Measurements from ENCODE around the gene KBTBD12.
"Not testable (repeated sequence)": the region's sequence is repeated elsewhere in the genome, so short reads cannot be mapped to it uniquely, and the experiment has no call there.

The KBTBD12 gene

GRCh38 chr3:127870156-127870555 is 44.9 kb upstream of the KBTBD12 start:
- no peaks in the 10 kb centered on the region for H3K9me3 ChIP-seq (ENCODE audit: control insufficient read depth, low read length)
- no peaks in the 10 kb centered on the region for H3K27me3 ChIP-seq (ENCODE audit: control insufficient read depth, insufficient read depth, low read length)
- no peaks in the 10 kb centered on the region for H3K36me3 ChIP-seq (ENCODE audit: control insufficient read depth, insufficient read depth, low read length)
- no peak for TF ChIP-seq CTCF (IDR thresholded peaks at IDR 0.05)
- no peak overlapping the region for H2AFZ ChIP-seq
- H3K4me3 ChIP-seq (ENCODE audit: low read depth, low read length), result no peak overlapping the region
- no peak overlapping the region for H3K4me2 ChIP-seq (ENCODE audit: low read length)
- no peaks in the 10 kb centered on the region for H3K4me1 ChIP-seq
- H3K9ac ChIP-seq, result no peak overlapping the region
- no peaks in the 10 kb centered on the region for H3K79me2 ChIP-seq
- no peak overlapping the region for H3K27ac ChIP-seq

- not testable (repeated sequence) for H3K4me2 ChIP-seq (ENCODE audit: low read length); H3K27me3 ChIP-seq (ENCODE audit: control insufficient read depth, insufficient read depth, low read length); H3K4me1 ChIP-seq; H3K4me3 ChIP-seq (ENCODE audit: low read depth, low read length); H3K36me3 ChIP-seq (ENCODE audit: control insufficient read depth, insufficient read depth, low read length); H3K9me3 ChIP-seq (ENCODE audit: control insufficient read depth, low read length); H3K27ac ChIP-seq; H3K79me2 ChIP-seq; H3K9ac ChIP-seq; H2AFZ ChIP-seq
Observed at GRCh38 chr3:127874097-127874496, 40.9 kb upstream of the KBTBD12 start.

GRCh38 chr3:127881586-127881985 is 33.4 kb upstream of the KBTBD12 start:
- no peak overlapping the region for H3K9ac ChIP-seq
- H3K4me2 ChIP-seq (ENCODE audit: low read length), result no peak overlapping the region
- no peaks in the 10 kb centered on the region for H3K27me3 ChIP-seq (ENCODE audit: control insufficient read depth, insufficient read depth, low read length)
- no peaks in the 10 kb centered on the region for H3K36me3 ChIP-seq (ENCODE audit: control insufficient read depth, insufficient read depth, low read length)
- H3K27ac ChIP-seq, result no peak overlapping the region
- no peaks in the 10 kb centered on the region for H3K4me1 ChIP-seq
- no peak overlapping the region for H3K4me3 ChIP-seq (ENCODE audit: low read depth, low read length)
- no peaks in the 10 kb centered on the region for H3K9me3 ChIP-seq (ENCODE audit: control insufficient read depth, low read length)
- H2AFZ ChIP-seq, result no peak overlapping the region
- TF ChIP-seq CTCF (IDR thresholded peaks at IDR 0.05), result no peak
- H3K79me2 ChIP-seq, result no peaks in the 10 kb centered on the region

GRCh38 chr3:127884041-127884440 is 31.0 kb upstream of the KBTBD12 start:
- no peak for TF ChIP-seq CTCF (IDR thresholded peaks at IDR 0.05)
- Histone ChIP-seq H3K27ac (no peak overlapping the region), H3K4me2 (ENCODE audit: low read length) (no peak overlapping the region), H3K27me3 (ENCODE audit: control insufficient read depth, insufficient read depth, low read length) (no peaks in the 10 kb centered on the region), H3K9me3 (ENCODE audit: control insufficient read depth, low read length) (no peaks in the 10 kb centered on the region), H3K79me2 (no peaks in the 10 kb centered on the region), H3K4me1 (no peaks in the 10 kb centered on the region), H2AFZ (no peak overlapping the region), H3K4me3 (ENCODE audit: low read depth, low read length) (no peak overlapping the region), H3K9ac (no peak overlapping the region), H3K36me3 (ENCODE audit: control insufficient read depth, insufficient read depth, low read length) (no peaks in the 10 kb centered on the region)

- H3K4me1 ChIP-seq, result no peaks in the 10 kb centered on the region
- H3K27me3 ChIP-seq (ENCODE audit: control insufficient read depth, insufficient read depth, low read length), result no peaks in the 10 kb centered on the region
- no peaks in the 10 kb centered on the region for H3K79me2 ChIP-seq
- H3K27ac ChIP-seq, result no peak overlapping the region
- no peaks in the 10 kb centered on the region for H3K9me3 ChIP-seq (ENCODE audit: control insufficient read depth, low read length)
- no peak overlapping the region for H2AFZ ChIP-seq
- H3K4me2 ChIP-seq (ENCODE audit: low read length), result no peak overlapping the region
- TF ChIP-seq CTCF (IDR thresholded peaks at IDR 0.05), result no peak
- H3K36me3 ChIP-seq (ENCODE audit: control insufficient read depth, insufficient read depth, low read length), result no peaks in the 10 kb centered on the region
- H3K9ac ChIP-seq, result no peak overlapping the region
- no peak overlapping the region for H3K4me3 ChIP-seq (ENCODE audit: low read depth, low read length)
Observed at GRCh38 chr3:127886231-127886955, 28.6 kb upstream of the KBTBD12 start.

All from parathyroid adenoma (tissue), 2 donors.